GM12875 (cell line): ENCODE results near the gene FBXO34.

ENCODE experiments used
- H3K4me3 ChIP-seq: one replicate; pipeline ENCODE4 v1.5.1; 2011; ENCODE audit warnings: low read depth, low read length, control low read depth
- CTCF ChIP-seq: IDR thresholded peaks from 2 replicates; pipeline ENCODE4 v1.5.1; 2011; ENCODE audit warnings: low read depth, mild to moderate bottlenecking, control low read depth, inconsistent platforms, low read length, moderate library complexity, borderline replicate concordance; ENCODE audit not compliant: insufficient read depth

Gene FBXO34

GRCh38 chr14:55270832-55271571 lies at the start of gene FBXO34:
FBXO34 (plus strand) TSS chr14:55271421; CDS start chr14:55350391, 78,970 bp downstream.
- H3K4me3 ChIP-seq: peak within 1 kb of the TSS; percentile 100
- peak; percentile 97 for TF ChIP-seq CTCF

GRCh38 chr14:55221968-55222367 lies 49.3 kb upstream of the FBXO34 start:
- TF ChIP-seq CTCF: no peak
- no peak overlapping the region for H3K4me3 ChIP-seq

GRCh38 chr14:55223364-55223763 lies 47.9 kb upstream of the FBXO34 start:
- TF ChIP-seq CTCF: no peak
- H3K4me3 ChIP-seq: no peak overlapping the region

- TF ChIP-seq CTCF: no peak
- H3K4me3 ChIP-seq: no peak overlapping the region
Measured at GRCh38 chr14:55228261-55228660, 43.0 kb upstream of the FBXO34 start.

GRCh38 chr14:55233591-55233990 lies 37.6 kb upstream of the FBXO34 start:
- no peak overlapping the region for H3K4me3 ChIP-seq
- no peak for TF ChIP-seq CTCF

GRCh38 chr14:55238019-55238680 lies 33.1 kb upstream of the FBXO34 start:
- no peak overlapping the region for H3K4me3 ChIP-seq
- TF ChIP-seq CTCF: no peak

- TF ChIP-seq CTCF: no peak
- no peak overlapping the region for H3K4me3 ChIP-seq
Measured at GRCh38 chr14:55239320-55239719, 31.9 kb upstream of the FBXO34 start.
